Activated naive CD4-positive, alpha-beta T cell treated with anti-CD3 and anti-CD28 coated beads, Interleukin-2, amount 50 U/mL, for 16 hours (primary cell): Measurements from ENCODE around the gene CDH4.

Source experiments
- DNase-seq: peaks from one replicate; pipeline ENCODE4 v3.0.0-alpha.2; 2020

The CDH4 gene

DNA sequence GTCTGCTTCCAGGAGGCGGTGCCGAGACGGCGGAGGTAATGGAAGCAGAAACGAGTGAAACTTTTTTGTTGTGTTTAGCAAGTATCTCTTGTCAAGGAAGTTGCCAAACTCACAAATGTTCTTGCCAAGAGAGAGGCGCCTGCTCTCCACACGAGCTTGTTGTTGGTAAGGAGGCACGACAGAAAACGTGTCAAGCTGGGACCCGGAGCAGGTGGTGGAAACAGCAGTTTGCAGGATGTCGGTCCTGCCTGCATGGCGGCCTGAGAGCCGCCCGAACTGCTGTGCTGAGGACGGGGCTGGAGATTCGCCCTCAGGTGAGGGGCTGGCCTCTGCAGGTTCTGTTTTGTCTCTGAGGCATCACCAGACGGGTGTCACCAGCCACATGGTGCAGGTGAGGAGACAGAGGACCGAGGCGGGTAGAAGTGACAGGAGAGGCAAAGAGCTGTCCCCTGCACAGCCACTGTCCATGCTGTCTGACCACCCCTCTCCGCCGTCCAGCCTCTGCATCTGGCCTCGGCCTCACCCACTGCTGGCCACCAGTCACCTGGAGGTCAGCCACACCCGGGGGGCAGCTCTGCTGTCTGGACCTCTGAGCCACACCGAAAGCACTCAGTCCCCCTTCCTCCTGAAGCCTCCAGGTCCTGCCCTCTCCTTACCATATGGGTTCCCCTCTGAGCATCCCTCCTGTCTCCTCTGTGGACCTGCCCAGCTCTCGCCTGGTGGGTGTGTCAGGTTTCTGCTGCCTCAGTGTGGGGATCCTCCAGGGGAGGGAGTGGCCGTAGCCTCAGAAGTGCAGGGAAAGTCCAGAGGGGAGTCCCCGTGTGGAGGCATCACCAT, 552.1 kb downstream of the CDH4 start:
- DNase-seq: no peak

DNA sequence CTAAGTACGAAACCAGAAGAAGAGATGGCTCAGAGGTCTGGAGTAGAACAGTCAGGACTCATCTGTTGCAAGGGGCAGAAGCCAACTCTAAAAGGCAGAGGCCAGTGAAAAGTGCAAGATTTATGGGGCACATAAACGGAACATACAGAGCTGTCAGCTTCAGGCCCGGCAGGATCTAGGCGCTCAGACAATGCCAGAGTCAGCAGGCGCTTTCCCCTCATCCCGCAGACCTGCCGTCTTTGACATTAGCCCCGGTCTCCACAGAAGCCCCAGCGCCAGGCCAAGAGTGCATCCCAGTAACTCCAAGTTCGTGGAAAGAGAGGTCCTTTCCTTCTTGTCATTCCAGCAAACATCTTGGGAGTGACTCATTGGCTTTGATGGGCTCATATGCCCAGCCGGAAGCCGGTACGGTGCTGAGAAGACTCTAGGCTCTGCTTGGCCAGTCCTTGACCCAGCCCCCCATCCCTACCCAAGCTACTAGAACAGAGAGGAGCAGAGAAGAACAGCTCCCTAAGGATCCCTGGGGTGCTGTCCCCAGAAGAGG, 552.8 kb downstream of the CDH4 start:
- no peak for DNase-seq

DNA sequence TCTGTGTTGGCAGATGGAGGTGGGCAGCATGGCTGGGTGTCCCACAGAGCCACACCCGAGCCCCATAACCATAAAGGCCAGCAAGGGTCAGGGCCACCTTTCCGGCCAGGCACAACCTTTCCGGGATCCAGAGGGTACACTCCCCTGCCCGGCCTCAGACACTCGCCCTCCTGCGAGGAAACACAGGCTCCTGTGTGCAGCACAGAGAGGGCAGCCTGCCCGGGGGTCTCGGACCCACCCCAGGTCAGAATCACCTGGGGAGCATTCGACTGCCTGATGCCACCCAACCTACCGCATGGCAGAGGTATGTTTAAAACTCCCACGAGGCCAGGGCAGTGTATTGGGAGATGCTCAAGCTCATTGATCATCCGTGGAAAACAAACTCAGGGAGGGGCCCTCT, 553.3 kb downstream of the CDH4 start:
- no peak for DNase-seq

DNA sequence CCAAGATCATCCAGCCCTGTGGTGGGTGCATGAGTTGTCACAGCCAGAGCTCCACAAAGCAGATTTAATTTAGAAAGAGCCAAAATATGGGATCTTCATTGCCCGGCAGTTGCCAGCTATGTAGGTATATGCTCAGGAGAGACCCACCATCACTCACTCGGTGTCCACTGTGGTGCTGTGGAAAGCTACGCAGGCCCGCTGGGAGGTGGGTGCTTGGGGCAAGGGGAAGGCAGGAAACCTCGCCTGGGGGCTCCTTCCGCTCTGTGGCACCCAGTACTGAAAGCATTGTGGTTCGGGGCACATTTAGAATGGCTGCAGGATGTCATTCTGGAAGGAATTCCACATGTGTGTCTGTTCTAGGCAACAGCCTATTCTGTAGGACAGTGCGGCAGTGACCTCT, 553.7 kb downstream of the CDH4 start:
- DNase-seq: no peak

DNA sequence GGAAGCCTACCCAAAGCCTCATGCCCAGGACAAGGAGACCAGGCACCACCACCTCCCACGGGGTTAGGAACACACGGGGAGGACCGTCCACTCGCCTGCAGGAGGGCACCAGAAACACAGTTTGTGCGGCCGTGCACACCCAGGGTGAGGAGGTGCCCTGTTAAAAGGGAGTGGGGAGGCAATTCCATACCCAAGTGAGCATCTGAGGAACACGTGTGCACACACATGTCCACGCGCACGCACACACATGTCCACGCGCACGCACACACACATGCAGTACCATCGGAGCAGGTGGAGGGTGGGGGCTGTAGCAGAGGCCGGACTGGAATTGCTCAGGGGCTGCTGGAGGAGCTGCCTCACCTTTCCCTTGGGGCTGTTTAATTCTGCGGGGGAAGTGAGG, 554.3 kb downstream of the CDH4 start:
- DNase-seq: no peak

DNA sequence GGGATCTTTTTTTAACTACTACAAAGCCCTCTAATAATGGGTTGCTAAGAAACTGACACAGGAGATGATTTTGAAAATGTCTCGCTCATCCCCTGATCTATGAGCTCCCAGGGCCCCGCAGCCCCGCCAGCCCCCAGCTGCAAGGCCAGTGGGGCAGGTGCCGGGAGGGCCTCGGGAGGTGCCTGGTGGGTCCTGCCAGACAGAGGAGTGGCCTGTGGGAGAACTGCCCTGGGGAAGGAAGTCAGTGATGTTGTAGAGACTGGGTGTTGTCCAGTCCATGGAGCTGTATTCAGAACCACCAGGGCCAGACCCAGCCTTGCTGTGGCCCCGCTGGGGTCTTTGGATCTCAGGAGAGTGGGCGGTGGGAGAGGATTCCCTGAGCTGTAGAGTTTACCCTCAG, 554.9 kb downstream of the CDH4 start:
- no peak for DNase-seq

DNA sequence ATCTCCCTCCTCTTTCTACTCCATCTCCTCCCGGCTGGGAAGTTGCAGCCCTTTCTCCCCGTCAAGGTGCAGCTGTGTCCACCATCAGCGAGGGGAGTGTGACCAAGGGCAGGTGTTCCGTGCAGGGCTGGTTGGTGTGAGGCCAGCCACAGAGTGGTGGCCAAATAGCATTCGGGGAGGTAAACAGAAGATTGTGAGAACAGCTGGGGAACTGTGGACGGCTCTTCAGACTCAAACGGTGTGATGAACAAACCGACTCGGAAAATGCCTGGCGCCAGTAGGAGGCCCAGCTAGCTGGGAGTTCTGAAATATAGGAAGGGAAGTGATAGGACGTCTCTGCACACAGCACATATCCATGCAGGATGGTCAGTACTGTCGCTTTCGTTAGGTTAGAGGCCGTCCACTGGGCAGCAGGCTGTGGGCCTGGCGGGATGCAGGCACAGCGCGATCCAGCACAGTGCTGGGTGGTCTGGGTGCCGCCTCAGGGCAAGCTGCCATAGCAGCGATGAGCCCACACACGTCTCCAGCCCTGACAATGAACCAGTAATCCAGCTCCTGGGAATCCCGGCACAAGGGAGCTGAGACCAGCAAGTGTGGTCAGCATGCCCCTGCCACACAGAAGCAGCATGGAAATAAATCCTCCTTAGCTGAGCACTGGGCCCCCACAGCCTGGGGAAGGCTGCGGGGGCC, 555.6 kb downstream of the CDH4 start:
- no peak for DNase-seq

DNA sequence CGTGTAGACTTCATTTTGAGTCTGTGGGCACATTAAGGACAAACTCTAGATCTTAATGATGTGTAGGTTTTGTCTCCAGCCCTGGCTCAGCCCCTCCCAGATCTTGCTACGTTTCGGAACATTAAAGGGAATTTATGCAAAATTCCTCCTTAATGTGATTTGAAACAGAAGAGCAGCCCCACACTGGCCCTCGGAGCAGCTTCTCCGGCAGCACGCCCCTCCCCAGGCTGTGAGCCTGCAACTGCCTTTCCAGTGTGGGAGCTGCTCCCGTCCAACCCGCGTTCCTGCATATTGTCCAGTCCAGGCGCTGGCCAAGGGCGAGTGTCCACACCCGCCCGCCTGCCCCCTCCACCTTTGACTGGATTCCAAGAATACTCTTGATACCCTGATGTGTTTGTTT, 556.4 kb downstream of the CDH4 start:
- DNase-seq: no peak

DNA sequence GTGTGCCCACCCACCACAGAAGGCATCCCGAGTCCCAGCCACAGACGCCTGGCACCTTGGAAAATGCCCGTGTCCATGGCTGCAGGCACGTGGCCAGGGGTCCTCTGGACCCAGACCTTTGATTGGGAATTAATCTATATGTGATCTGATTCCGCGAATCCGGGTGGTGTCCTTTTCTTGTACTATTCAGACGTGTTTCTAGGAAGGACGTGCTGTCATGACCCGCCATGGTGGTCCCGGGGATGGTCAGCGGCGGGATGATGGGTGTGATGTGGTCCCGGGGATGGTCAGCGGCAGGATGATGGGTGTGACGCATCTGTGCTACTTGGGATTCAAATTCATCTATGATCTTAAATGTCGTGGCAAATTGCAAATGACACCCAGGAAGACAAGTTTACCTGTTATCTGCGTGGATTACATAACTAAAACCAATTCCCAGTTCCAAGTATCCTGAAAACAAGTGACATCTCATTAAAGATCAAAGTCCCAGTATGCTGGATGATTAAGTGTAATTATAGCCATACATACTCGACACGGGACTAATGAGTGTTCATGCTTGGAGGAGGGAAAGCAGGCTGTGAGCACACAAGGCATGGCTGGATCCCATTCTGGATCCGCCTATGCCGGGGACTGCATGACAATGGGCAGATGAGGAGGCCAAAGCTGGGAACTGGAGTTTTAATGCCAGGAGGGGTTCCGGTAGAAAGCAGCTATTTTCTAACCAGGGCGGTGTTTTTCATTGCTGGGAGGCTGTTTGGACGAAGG, 557.1 kb downstream of the CDH4 start:
- DNase-seq: no peak

DNA sequence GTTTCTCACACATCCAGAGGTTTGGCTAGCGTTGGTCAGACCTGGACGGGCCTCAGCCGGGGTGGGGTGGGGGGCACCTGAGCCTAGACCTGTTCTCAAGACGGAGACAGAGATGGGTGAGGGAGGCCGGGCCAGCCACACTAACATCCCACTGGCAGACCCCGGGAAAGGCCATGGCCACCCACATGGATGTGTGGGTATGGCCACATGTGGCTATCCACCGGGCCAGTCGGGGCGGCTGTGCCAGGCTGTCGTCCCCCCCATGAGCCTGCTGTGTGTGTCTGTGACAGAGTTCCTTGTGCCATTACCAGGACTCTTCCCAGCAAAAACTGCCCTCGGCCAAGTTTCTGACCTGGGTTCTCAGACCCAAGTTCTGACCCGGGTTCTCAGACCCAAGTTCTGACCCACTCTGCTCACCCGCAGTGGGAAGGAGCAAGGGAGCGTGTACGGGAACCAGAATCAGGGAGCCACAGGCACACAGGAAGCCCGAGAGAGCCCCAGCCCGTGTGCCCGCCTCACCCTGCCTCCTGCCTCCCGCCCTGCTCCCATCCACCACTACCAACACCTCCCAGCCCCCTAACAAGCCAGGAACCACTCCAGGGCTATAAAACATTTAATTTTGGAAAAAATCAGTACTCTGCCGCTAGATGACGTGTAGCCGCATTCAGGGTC, 558.1 kb downstream of the CDH4 start:
- DNase-seq: no peak

DNA sequence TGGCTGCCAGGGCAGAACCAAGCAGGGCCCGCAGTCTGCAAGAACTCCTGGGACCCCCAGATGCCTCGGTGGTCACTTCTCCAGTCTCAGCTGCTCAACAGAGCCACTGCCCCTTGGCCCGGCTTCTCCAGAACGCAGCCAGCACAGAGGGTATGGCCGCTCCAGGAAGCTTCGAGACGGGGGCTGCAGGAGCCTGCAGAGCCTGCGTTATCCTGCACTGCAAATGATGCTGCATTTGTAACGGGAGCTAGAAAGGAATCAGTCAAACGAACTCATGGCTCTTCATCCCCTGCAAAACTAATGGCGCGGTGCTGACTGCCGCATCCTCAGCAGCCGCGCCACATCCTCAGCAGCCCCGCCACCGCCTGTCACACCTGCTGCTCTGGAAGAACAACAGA, 558.7 kb downstream of the CDH4 start:
- DNase-seq: no peak

DNA sequence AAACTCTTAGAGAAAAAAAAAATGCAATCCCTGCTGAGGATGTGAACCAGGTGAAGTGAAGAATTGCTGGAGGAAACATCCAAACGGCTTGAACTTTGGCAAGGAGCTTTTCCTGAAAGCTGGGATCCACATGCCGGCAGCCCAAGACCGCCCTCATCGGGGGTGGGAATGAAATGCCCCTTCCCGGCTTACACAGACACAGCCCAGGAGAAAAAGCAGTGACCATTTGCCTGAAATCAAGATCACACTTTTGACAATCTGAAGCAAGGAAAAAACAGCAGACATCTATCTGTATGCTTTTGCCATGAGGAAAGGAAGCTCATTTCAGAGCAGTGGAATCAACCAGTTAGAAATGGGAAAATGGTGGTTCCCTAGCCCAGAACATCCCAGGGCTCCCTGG, 559.1 kb downstream of the CDH4 start:
- DNase-seq: no peak

DNA sequence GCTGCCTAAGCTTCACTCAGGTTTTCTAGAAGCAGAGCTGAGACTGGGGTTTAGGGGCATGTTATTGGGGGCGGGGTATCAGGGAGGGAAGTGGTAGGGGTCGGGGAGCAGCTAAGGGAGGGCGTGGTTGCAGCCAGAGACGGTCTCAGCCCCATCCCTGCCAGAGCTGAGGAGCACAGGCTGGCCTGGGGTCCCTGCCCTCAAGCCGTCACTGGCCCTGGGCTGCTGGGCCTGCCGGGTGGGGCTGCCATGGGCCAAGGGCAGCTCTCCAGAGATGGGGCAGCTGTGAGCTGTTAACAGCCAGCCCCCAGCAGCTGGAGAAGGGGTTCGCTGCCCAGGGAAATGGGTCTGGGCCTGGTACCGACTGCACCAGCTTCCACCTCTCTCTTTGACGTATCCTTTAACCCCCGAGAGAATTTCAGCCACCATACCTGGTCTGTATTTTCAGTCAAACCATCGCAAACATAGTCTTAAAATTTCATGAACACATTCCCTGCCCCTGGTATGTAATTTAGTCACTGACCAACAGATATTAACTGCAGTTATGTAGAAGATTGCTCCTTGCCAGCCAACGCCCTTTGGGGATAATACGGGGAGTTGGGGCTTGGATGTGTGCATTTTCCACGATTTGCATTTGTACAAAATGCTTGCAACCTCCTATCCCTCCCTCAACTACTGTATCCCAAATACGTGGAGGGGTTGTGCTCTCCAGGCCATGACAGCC, 560.2 kb downstream of the CDH4 start:
- no peak for DNase-seq

DNA sequence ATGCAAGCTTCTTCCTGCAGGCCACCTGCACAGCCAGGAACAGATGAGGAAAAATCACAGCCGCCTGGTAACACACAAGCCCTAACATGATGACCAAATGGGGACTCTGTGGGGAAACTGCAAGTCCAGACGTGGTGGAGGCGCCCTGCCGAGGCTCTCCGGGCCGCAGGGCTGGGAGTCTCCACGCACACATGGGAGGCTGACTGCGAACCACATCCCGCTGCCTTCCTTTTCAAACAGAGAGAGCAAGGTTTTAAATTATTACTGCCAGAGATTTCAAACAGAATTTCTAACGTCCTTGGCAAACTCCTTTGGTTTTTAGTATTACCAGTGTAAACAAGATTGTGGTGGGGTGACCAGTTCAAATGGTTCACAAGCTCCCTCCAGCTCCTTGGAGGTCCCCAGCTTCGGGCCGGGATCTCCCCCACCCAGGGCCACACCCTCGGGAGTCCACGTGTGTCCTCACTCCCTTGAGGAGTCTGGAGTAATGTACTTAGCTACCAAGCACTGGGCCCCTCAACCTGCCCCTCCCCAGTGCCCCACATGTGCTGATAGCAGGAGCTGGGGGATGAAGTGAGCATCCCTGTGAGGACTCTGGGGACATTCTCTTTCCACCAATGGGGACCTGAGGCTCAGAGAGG, 560.9 kb downstream of the CDH4 start:
- no peak for DNase-seq

DNA sequence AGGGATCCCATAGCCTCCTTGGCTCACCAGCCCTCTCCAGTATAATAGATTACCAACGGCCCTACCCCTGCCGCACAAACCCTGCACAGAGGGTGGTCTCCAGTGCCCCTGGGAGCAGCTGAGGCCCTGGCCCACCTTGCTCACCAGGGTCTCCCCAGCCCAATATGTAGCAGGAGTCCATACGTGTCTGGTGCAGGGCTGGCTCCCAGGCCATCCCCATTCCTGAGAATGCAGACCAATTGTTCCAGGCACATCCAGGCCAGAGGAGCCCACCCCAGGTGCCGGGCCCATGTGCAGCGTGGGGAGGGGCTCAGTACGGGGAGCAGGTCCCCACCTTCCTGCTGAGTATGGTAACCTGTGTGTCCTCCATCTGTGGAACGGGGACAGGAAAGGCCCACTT, 561.7 kb downstream of the CDH4 start:
- no peak for DNase-seq

DNA sequence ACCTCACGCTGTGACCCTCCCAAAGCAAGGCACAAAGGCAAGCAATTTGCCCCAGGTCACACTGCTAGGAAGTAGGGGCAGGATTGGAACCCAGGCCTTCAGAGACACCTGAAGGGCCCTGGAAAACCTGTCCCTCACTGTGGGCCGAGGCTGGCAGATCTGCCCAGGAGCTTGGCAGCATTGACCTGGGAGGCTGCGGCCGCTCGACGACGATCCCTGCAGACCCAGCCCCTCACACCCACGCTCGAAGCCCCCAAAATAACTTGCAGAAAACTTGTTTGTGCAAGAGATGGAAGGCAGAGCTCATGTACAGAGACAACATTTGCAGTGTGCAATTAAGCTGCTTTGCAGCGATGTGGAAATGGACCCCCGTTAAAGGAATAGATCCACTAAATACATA, 562.2 kb downstream of the CDH4 start:
- DNase-seq: no peak

DNA sequence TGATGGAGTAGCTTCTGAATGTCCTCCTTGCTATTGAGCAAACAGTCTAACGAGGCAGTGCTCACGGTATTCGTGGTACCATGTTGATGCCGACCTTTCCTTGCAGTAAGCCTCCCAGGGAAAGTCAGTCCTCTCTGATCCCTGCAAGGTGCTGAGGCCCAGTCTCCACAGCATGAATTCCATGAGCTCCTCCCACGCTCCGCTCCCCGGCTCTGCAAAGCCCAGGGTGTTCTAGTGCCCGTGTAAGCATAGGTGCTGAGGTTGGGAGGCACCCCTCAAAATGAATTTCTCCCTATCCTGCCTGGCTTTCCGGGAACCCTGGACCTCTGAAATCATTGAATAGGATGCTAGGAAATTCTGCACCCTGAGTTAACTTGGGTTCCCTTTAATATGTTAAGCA, 562.7 kb downstream of the CDH4 start:
- no peak for DNase-seq

DNA sequence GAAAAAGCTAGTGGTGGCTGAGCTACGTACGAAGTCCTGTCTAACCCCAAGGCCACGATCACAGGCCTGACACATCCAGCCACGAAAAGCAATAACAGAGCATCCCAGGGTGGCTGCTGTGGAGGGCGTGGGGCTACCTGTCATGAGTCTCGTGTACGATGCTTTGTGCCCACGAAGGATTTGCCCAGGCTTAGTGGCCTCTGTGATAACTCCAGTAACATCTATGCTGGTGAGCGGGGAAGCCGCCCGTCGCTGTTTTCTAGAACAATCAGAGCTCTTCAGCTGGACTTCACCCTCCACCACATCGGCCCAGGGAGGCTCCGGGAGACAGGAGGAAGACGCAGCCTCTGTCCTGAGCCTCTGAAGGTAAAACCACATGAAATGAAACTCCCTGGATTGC, 563.1 kb downstream of the CDH4 start:
- no peak for DNase-seq

DNA sequence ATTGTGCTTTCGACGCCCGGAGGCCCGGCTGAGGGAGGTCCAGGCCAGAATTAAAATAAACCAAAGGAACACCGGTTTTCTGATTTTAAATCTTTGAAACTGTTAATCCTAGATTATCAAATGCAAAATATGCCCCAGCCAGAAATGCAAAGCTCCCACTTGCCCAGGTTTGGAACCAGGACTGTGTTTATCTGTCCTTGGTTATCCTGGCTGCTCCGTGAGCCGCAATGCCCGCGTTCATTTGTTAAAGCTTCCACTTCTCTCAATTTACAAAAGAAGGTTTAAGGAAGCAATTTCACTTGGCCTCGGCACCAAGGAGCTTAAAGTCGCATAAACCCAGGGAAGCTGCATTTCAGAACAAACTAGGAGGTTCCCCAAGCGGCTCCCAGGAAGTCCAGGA, 563.6 kb downstream of the CDH4 start:
- DNase-seq: no peak

DNA sequence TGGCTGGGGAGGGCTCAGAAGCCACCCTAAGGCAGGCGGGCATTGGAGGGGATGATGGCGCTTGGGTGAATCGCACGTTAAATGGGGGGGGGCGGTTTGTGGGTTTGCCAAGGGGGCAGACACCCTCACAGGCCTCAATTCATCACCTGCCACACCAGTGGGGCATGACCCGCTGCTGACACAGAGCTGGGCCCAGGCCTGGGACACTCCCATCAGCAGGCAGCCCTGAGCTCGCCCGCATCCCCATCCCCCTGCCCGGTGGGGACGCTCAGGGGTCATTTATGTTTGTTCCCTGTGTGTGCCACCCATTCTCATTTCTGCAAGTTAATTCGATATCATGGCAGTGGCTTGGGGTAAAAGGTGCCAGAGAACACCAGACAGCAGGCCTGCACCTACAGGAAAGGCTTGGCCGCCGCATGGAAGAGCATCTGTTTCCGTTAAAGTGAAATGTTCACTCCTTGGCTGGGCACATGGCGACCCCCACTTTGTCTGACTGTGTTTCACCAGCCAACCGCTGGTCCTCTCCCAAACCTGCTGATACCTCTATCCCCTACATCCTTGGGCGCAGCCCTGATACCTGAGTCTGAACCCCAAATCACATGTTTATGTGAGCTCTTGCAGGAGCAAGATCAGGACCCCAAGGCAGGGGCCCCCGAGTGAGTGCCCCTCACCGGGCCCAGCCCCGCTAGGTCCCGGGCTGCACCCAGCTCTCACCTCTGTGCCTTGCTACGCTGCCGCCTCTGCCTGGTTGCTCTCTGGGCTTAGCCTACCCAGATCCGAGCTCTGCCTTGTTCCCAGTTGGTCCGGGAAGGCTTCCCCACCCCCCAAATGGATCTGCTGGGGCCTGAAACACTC, 564.8 kb downstream of the CDH4 start:
- no peak for DNase-seq

DNA sequence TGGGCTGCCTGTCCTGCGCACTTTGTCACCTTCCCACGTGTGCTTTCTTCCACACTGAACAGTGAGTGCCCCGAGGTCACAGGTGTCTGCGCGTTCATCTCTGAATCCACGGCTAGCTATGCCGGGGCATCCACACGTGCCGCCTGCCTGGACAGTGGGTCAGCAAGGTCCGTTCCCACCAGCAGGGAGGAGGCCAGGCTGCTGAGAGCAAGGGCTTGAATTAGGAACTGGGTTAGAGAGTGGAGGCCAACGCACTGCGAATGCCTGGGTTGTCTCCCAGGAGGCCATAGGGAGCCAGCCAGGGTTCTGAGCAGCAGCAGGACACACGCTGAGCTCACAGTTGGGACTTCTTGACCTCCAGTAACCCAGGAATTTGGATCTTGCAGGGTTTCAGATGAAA, 565.5 kb downstream of the CDH4 start:
- no peak for DNase-seq
